GM21529 (cell line): ENCODE measurements around the gene MRPS2.
"Not testable (repeated sequence)": the region's sequence is repeated elsewhere in the genome, so short reads cannot be mapped to it uniquely, and the experiment has no call there.

Source experiments
- ATAC-seq: cut with Tn5 transposase; IDR thresholded peaks from one replicate; pipeline ENCODE4 v1.9.1; 2021; ENCODE audit not compliant: unreplicated experiment

Gene MRPS2

DNA sequence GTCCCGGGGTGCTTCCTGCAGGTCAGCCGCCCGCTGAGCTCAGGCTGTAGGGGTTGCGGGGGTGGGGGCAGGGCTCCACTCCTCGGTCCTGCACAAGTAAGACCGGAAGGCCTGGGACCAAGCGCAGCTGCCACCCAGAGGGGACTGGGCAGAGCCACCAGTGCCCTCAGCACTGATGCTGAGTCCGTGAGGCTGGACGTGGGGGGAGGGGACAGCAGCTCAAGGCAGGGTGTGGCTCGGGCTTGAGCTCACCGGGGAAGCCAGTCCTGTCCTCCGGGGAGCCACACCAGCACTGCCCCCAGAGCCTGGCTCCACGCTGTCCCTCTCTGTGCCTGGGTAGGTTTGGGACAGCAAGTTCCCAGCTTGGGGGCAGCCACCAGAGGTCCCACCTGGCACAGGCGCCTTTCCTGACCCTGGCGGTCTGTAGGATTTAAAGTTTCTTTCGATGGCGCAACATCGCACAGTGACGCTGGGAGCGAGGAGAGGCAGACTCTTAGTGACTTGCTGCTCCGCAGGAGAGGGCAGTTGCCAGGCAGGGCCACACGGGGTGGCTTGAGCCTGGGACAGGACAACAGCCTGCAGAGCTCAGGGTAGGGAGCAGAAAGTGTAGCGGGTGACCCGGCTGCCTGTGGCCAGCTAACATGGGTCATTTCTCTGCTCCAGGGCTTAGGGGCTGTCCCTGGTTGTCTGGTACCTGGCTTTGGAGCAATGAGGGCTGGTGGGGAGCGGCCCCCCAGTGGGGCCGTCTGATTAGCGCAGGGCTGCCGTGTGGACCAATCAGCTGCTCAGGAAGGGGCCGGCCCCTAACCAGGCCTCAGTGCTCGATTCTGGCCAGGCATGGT lies 26.5 kb downstream of the MRPS2 start:
- no peak for ATAC-seq

DNA sequence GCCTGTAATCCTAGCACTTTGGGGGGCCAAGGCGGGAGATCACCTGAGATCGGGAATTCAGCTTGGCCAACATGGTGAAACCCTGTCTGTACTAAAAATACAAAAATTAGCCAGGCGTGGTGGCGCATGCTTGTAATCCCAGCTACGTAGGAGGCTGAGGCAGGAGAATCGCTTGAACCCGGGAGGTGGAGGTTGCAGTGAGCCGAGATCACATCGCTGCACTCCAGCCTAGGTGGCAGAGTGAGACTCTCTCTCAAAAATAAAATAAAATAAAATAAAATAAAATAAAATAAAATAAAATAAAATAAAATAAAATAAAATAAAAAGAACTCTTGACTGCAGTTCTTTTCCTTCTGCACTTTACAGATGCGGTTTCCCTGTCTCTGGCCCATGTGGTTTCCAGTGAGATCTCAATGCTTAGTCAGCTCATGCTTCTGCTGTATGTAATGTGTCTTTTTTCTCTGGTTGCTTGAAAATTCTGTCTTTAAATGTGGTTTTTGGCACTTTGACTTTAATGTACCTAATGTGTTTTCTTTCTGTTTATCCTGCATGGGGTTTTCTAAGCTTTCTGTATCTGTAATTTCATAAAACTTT lies 28.5 kb downstream of the MRPS2 start:
- not testable (repeated sequence) for ATAC-seq

DNA sequence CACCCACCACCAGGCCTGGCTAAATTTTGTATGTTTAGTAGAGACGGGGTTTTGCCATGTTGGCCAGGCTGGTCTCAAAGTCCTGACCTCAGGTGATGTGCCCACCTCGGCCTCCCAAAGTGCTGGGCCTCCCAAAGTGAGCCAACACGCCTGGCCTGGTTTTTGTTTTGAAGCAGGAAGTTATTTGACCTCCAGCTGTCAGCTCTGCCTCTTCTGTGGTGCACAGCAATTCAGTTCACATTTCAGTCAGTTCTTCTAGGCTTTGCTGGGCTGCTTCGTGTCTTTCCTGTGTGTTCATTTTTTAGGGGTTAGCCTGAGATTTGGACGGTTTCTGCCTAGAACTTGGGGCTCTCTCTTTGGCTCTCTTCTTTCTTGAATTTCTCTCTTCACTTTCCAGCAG lies 29.7 kb downstream of the MRPS2 start:
- no peak for ATAC-seq

DNA sequence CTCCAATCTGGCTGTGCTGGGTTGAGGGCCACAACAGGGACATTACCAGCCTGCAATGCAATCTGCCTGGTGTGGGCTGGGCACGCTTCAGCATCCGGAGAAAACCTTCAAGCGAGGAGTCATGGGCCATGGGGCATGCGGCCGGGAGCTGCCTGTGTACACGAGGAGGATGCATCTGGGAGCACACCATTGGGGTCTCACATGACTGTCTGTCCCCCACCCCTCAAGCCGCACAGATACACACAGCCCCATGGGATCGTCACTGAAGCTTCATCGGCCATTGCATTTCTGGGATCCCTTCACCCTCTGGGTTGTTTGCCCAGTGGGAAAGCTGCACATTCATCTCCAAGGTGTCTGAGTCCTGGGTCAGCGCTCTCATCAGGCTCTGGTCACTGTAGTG lies 30.6 kb downstream of the MRPS2 start:
- no peak for ATAC-seq

DNA sequence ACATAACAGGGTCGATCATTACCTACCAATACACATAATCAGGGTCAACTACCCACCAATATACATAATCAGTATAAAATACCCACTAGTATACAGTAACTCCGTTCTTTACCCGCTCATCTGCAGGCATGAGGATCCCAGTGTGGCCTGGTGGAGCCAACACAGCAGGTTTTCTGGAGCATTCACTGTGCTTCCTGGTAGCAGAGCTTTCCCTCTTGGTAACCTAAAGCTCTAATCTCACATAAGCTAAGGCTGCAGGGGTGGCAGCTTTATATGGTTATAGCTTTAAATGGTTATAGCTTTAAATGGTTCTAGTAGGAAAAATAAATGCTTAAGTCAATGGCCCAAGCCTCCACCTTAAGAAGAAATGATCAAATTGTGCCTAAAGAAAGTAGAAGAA lies 32.6 kb downstream of the MRPS2 start:
- no peak for ATAC-seq

DNA sequence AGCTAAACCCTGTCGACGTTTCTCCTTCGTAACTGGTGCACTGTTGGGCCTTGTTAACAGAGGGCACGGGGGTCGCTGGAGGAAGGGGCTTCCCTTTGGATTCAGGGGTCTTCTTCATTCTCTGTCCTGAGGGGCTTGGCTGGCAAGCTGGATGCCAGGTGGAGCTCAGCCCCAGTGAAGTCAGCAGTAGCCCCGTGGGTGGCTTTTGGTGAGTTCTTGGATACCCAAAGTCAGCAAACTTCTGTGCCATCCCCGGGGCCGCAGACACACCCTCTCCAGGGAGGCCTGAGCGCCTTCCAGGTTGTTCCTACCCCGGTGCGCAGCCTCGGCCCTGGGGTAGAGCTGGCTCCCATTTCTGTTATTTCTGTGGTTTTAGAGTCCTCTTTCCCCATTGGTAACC lies 33.2 kb downstream of the MRPS2 start:
- ATAC-seq, result no peak

DNA sequence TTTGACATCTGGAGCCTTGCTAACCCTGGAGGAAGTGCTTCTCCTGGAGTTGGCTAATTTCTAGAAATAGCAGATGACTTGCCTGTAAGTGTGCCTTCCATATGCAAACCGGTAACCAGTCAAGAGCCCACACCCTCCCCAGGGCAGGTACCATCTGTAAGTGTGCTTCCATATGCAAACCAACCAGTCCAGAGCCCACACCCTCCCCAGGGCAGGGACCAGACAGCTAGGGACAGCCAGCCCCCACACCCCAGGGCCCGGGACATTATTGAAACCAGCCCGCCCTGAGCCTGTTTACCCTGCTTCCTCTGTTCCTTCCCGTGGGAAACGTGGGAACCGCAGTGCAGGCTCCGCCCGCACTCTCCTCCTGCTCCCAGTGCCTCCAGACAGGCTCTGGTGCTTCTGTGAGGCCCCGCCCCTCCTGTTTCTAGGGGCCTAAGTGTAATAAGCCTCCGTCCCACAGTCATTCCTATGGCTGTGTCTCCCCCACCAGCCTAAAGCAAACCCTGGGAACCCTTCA lies 33.8 kb downstream of the MRPS2 start:
- not testable (repeated sequence) for ATAC-seq

DNA sequence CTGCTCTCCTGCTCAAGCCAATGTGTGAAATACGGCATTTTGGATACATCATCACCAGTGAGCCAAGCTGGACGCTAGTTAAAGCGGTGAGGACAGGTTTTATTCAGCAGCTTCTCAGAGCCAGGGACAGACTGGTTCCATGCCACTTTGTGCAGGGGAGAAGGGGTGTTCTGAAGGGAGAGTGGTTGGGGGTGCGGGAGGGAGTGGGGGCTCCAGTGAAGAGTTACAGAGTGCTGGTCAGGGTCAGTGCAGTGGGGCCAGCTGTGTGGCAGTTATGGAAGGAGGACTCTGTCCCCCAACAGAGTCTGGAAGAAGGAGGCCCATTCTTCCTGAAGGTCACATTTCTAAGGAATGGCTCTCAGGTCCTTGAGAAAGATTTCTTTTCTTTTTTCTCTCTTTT lies 34.3 kb downstream of the MRPS2 start:
- ATAC-seq, result not testable (repeated sequence)

DNA sequence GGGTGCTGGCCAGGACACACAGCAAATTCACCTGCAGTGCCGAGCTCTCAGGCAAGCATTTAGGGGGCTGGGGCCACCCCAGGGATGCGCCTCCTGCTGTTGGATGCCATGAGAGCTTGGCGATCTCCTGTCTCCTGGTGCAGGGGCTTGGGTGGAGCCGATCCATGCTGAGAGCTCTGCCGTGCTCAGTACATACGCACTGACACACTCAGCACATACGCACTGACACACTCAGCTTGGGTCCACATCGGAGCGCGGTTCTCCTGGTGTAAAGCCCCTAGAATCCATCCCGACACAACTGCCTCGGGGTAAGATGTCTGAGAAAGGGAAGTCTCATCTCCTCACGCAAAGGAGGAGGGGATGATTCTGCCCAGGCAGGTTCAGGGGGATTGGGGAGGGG lies 35.1 kb downstream of the MRPS2 start:
- ATAC-seq, result not testable (repeated sequence)

DNA sequence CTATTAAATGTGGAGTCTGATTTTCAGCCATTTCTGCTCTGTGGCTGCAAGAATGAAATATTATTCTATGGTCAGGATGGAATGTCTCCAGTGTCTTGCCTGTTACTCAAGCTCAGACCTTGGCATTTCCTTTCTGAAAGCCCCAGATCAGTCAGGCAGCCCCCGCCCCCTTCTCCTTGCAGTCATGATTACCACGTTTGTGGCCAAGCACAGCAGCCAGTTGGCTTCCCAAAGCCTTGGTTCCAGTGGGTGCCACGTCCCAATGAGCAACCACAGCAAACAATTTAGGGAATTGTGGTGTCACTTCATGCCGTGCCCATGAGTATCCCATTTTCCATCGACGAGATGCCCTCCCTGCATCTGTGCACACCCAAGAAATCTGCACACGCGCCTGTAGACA lies 35.7 kb downstream of the MRPS2 start:
- no peak for ATAC-seq

DNA sequence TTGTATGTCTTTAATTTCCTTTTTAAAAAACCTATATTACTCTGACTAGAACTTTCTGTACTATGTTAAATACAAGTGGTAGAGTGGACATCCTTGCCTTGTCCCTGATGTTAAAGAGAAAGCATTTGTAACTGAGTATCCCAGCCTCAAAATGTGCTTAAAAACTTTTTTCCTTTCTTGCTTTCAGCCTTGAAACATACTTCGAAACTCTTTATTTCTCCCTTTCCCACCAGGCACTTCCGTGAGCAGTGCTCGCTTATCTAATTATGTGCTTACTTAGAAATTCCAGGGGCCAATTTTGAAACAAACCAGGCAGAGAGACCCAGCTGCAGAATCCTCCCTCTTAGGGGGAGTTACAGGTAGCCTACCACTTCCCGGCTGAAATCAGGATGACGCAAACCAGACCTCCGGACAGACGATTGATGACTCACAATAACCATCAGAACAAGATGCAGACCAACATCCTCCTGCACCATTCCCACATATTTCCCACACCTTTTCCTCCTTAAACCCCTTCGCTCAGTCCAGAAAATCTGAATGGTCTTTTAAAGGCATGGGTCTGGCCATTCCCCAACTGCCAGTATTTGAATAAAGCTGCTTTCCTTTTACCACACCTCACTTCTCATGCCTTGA lies 42.9 kb downstream of the MRPS2 start:
- ATAC-seq, result not testable (repeated sequence)

DNA sequence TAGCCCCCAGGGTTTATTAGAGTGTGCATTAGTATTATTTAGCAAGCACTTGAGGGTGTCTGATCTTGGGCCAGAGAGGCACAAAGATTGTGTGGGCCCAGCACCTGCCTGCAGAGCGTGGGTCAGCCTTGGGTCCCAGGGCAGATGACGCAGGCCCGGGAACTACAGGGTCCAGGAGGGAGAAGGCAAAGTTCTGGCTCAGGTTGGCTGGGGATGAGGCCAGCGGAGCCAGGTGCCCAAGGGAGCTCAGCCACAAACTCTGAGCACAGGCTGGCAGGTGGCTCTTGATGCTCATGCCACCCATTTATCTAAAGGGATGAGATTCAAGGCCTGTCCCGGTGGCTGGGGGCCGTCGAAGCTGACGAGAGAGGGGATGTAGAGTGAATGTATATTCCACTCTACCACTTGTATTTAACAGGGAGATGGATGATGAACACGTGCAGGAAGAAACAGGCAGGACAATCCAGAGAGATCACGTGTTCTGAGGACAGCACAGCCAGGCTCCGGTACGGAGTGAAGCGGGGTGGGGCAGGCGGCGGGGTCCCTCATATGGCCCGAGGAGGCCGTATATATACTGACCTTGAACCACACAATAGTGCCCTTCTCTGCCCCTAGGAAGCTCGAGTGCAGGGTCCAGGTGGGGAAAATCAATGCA lies 44.6 kb downstream of the MRPS2 start:
- ATAC-seq, result no peak

DNA sequence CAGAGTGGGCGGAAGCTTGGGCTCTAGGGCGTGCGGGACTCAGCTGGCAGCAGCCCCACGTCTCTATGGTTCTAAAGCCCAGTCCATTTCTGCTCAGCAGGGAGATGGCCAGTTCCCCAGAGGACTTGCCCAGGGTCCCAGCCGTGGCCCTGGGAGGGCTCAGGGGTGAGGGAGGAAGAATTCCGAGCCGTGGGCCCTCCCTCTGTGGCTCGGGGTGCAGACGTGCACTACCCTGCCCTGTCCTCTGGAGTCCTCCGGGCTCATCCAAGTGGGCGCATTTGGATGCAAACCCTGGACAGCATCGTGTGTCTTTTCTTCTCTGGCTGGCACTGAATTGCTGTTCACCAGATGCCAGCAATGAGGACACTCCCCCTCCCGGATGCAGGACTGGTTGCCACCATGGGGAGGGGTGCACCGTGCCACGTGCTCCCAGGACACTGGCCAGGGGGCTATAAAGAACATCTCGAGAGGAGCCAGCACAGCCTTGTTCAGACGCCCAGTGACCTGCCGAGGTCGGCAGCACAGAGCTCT lies 45.2 kb downstream of the MRPS2 start, which contains the start of gene OBP2A:
TSS of gene OBP2A (plus strand) at position 481 of the 531 bp plus-strand sequence. CDS start 55 bp downstream, outside the sequence.
- ATAC-seq, result not testable (repeated sequence)

DNA sequence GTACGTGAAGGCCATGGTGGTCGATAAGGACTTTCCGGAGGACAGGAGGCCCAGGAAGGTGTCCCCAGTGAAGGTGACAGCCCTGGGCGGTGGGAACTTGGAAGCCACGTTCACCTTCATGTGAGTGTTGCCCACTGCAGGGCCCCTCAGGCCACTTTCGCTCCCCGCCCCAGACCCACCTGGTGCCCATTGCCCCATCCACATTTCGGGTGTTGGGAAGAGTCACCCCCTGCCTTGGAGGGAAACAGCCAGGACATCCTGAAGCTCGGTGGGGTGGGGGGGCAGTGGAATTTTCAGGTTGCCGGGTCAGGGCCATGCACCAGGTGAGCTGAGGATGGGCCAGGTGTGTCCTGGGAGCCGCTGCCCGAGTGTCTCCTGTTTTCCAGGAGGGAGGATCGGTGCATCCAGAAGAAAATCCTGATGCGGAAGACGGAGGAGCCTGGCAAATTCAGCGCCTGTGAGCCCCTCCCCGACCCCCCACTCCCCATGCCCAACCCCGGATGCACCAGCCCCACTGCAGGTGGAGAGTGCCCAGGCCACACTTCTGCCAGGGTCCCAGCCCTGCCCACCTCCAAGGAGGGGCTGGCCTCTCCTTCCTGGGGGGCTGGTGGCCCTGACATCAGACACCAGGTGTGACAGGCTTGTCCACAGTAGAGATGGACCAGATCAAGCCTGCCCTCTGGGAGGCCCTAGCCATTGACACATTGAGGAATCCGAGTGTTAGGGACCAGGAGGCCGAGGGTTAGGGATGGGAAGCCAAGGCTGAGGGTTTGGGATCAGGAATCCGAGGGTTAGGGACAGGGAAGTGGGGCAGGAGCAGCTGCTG lies 46.5 kb downstream of the MRPS2 start:
- ATAC-seq, result not testable (repeated sequence)

DNA sequence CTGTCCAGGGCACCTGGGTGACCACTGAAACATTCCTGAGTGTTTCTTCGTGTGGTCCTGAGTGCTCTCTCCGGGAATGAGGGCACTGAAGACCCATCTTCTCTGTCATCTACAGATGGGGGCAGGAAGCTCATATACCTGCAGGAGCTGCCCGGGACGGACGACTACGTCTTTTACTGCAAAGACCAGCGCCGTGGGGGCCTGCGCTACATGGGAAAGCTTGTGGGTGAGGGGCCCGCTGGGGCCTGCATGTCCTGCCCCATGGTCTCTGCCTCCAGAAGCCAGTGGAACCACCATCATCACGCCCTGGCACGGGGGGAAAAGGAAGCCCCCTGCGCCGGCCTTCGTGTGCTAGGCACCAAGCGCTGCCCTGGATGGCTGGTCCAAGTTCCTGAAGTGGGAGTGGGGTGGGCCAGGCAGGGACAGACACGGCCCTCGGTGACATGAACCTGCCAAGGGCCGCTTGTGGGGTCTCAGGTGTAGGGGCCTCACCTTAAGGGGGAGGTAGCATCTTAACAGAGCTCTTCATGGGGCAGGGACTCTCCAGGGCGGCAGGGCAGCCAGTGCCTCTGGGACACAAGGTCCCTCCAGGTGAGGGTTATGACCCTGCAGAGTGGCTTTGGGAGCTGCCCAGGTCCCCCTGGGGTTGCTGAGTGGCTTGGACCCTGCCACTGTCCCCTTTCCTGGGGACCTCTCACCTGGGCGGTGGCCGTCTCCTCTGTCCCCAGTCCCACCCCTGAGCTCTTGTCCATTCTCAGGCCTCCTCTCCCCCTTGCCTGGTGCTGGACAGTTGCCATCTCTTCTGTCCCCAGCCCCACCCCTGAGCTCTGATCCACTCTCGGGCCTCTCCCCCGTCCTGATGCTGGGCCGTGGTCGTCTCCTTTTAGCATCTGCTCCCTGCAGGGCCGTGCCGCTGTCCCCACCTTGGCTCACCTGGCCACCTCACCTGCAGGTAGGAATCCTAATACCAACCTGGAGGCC lies 47.6 kb downstream of the MRPS2 start:
- ATAC-seq, result no peak

DNA sequence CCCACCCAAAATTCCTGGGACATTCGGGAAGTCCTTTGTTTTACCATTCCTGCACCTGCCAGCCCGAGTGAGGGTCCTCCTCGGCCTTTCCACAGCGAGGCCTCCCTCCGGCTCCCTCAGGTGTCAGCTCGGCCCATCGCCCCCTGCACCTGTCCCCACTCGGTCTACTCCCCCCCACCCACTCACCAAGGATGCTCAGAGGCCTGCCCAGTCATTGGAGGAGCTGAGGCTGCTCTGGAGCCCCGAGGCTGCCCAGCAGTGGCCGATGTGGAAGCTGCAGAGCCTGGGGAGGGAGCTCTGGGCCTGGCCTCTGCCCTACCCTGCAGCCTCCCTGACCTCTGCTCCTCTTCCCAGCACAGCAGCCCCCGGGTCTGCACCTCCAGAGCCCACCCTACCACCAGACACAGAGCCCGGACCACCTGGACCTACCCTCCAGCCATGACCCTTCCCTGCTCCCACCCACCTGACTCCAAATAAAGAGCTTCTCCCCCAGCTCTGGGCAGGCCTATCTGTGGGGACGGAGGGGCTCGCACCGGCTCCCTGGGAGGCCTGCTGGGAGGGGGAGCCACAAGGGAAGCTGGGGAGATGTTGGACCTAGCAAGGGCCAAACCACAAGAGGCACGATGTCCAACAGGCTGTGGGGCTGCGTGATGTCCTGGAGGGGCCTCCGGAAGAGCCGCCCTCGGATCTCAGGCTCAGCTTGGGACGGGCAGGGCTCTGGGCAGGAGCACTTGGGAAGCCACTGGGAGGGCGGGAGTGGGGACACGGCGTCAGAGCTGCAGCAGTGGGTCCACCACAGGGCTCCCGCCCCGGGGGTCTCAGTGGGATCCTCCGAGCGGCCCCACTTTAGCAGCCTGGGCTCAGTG lies 49.2 kb downstream of the MRPS2 start:
- ATAC-seq, result not testable (repeated sequence)

DNA sequence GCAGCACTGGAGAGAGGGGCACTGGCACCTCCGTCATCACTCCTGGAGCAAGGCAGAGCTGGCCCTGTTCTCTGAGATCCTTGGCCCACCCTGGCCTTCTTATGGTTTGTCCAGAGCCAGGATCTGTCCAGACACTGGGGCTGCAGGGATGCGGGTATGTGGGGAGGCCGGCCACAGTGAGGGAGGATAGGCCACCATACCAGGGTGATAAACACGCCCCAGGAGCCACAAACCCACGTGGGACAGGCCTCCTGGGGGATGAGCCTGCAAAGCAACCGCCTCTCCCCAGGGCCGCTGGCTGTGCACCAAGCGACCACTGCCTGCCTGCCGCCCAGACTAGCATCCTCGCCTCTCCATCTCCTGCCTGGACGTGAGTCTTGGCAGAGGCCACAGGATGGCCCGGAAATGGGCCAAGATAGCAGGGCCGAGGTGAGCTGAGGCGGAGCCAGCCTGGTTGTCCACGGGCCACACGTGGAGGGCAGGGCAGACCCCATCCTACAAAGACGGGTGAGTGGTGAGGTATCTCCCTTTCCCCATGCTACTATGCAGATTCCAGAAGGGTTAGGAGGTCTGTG lies 49.9 kb downstream of the MRPS2 start:
- ATAC-seq, result no peak

DNA sequence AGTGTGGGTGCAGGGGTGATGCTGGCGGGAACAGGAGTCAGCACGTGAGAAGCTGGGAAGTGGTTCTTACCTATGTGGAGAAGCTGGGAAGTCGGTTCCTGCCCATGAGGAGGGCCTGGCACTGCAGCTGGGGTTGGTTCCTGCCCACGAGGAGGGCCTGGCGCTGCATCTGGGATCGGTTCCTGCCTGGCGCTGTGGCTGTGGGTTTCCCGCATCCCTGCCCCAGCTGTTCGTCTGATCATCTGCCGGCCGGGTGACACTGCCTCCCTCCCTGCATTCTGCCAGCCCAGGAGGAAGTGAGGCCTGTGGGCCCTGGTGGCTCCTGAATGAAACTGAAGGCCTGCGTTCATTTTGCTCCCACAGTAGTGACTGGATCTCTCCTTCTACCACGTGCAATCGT lies 50.5 kb downstream of the MRPS2 start:
- no peak for ATAC-seq
